Measurements from ENCODE around the gene GNB5.

Gene GNB5

DNA sequence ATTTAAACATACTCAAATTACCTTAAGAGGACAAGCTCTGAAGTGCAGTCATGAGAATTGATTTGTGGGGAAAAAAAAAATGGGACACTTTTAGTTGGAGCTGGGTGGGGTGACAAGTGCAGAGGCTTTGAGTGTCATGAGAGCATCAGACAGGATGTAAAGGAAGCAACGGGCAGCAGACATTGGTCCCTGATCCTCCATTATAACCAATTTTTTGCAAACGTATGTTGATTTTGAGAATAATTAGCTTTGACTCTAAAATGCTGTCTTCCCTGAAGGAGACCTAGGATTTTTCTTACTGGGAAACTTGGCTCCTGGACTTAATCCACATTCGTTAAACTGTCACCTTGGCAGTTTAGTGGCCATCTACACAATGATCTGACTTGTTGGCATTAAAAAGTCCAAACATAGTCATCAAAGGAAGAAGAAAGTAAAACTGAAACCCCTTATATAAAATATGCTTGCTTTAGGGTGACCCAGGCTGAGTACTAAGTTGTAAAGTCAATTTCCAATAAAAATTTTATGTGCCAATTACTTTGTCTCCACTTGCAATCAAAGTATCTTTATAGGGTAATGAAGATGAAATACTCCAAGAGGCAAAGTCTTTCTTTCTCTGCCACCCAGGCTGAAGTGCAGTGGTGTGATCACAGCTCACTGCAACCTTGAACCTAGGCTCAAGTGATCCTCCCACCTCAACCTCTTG lies 124.2 kb downstream of the GNB5 start:
- H3K27ac ChIP-seq (replicated peaks) = no peak overlapping the region
- TF ChIP-seq GABPA (IDR thresholded peaks at IDR 0.05; ENCODE audit: low read depth) (no peak), CTCF (IDR thresholded peaks at IDR 0.05; ENCODE audit: insufficient read depth, low read length) (no peak), SPI1 (IDR thresholded peaks at IDR 0.05; ENCODE audit: borderline replicate concordance, low read depth) (no peak), REST (IDR thresholded peaks at IDR 0.05; ENCODE audit: insufficient replicate concordance, low read depth) (no peak), POLR2AphosphoS5 (IDR thresholded peaks at IDR 0.05; ENCODE audit: low read depth) (no peak)

More for the DNA sequence above, 124.2 kb downstream of the GNB5 start:
- DNase-seq (ENCODE audit: low read depth in 1 of 2, low spot score in 1 of 2) = no peak
- Histone ChIP-seq H3K4me3 (replicated peaks; ENCODE audit: insufficient read depth, low read length) (no peak overlapping the region), H3K27me3 (ENCODE audit: insufficient read depth, poor library complexity, severe bottlenecking) (no peaks in the 10 kb centered on the region)

Measured in HL-60 (cell line).